OCI-LY7 (cell line): ENCODE results near the gene THUMPD3. TPM values are rescaled to one million over a fixed set of nuclear protein-coding genes. Genes with fewer than 3 reads are reported as not detected.

ENCODE experiments used
- BruUV-seq: library from RNA; stranded (reverse); fragments of 400-500 nt; replicated peaks from 2 replicates; lab custom pipeline; 2021; lab: Mats Ljungman, UMichigan
- CTCF ChIA-PET: fragments of 300-600 bp; sonication (Branson Sonifier 250); formaldehyde crosslinking; loops from one replicate; lab custom pipeline; 2022; ENCODE audit warnings: antibody characterized with exemption; ENCODE audit not compliant: unreplicated experiment; lab: Charles Lee
- POLR2A ChIA-PET: fragments of 300-600 bp; sonication (Branson Sonifier 250); formaldehyde crosslinking; loops from one replicate; lab custom pipeline; 2022; ENCODE audit warnings: antibody characterized with exemption; lab: Charles Lee
- DNase-seq: peaks from one replicate; pipeline ENCODE4 v3.0.0-alpha.2; 2015; ENCODE audit warnings: low spot score
- H2AFZ ChIP-seq: fragments of 200-600 bp; sonication (generic), shearing (Covaris generic); 2 replicates; pipeline ENCODE4 v1.6.1; 2014; ENCODE audit warnings: mild to moderate bottlenecking, antibody characterized with exemption, low read length, moderate library complexity
- H3K27ac ChIP-seq: fragments of 200-600 bp; sonication (generic); 2 replicates; pipeline ENCODE4 v1.5.1; 2014; ENCODE audit warnings: mixed run types, low read depth, mild to moderate bottlenecking, moderate library complexity, low read length, inconsistent platforms; ENCODE audit not compliant: poor library complexity, severe bottlenecking
- H3K36me3 ChIP-seq: fragments of 200-600 bp; sonication (generic); 2 replicates; pipeline ENCODE4 v1.6.1; 2014; ENCODE audit warnings: mild to moderate bottlenecking, antibody characterized with exemption, low read length, moderate library complexity, mixed read lengths; ENCODE audit not compliant: insufficient read depth
- H3K4me1 ChIP-seq: fragments of 200-600 bp; sonication (generic); 2 replicates; pipeline ENCODE4 v1.5.1; 2014; ENCODE audit warnings: mild to moderate bottlenecking, low read length; ENCODE audit not compliant: insufficient read depth, poor library complexity, severe bottlenecking
- H3K4me2 ChIP-seq: fragments of 200-600 bp; sonication (generic); 2 replicates; pipeline ENCODE4 v1.6.1; 2014; ENCODE audit warnings: mild to moderate bottlenecking, low read length
- H3K4me3 ChIP-seq: fragments of 200-600 bp; sonication (generic); 2 replicates; pipeline ENCODE4 v1.5.1; 2014; ENCODE audit warnings: mild to moderate bottlenecking, low read depth, low read length; ENCODE audit not compliant: poor library complexity, severe bottlenecking
- H3K79me2 ChIP-seq: fragments of 200-600 bp; sonication (generic); 2 replicates; pipeline ENCODE4 v1.6.1; 2016; ENCODE audit warnings: low read depth, mild to moderate bottlenecking, low read length, moderate library complexity, mixed read lengths; ENCODE audit not compliant: insufficient read depth
- H3K9me2 ChIP-seq: fragments of 200-600 bp; sonication (generic); 2 replicates; pipeline ENCODE4 v1.6.1; 2016; ENCODE audit warnings: mild to moderate bottlenecking, low read length, mixed read lengths; ENCODE audit not compliant: insufficient read depth
- H3K9me3 ChIP-seq: fragments of 200-600 bp; sonication (generic); 2 replicates; pipeline ENCODE4 v1.6.1; 2014; ENCODE audit warnings: mild to moderate bottlenecking, mixed run types, low read length, mixed read lengths
- H4K20me1 ChIP-seq: fragments of 200-600 bp; sonication (generic); 2 replicates; pipeline ENCODE4 v1.6.1; 2014; ENCODE audit warnings: mild to moderate bottlenecking, antibody characterized with exemption, low read length, moderate library complexity, mixed read lengths; ENCODE audit not compliant: insufficient read depth
- EZH2phosphoT487 ChIP-seq: fragments of 200-600 bp; sonication (generic); IDR thresholded peaks from 2 replicates; pipeline ENCODE4 v1.6.1; 2018; ENCODE audit warnings: low read depth, borderline replicate concordance, mild to moderate bottlenecking, mixed run types, antibody characterized with exemption, low read length, moderate library complexity, mixed read lengths
- intact Hi-C: fragments of 100-400 bp; cut with micrococcal nuclease; formaldehyde crosslinking; loops from one replicate; pipeline ENCODE4 v1.10.0; 2022; ENCODE audit not compliant: unreplicated experiment
- total RNA-seq, 2 experiments: library from RNA; depleted of rRNA in 1 of 2; stranded (reverse); fragments of >200 nt in 1 of 2; shearing (Covaris generic) in 1 of 2; gene quantifications; 2 replicates each; pipeline ENCODE4 v1.2.3, GENCODE V29; 2014 to 2022
- TF ChIP-seq, protein P1 (sequence below): fragments of 200-600 bp; sonication (generic); conservative IDR thresholded peaks from 2 replicates; pipeline ENCODE4 v1.5.1; 2014; ENCODE audit warnings: mild to moderate bottlenecking, antibody characterized with exemption, low read length, moderate library complexity, mixed read lengths

THUMPD3 gene
- total RNA-seq, 2 experiments from 2014 or later, result 12.4 to 58.8 TPM

DNA sequence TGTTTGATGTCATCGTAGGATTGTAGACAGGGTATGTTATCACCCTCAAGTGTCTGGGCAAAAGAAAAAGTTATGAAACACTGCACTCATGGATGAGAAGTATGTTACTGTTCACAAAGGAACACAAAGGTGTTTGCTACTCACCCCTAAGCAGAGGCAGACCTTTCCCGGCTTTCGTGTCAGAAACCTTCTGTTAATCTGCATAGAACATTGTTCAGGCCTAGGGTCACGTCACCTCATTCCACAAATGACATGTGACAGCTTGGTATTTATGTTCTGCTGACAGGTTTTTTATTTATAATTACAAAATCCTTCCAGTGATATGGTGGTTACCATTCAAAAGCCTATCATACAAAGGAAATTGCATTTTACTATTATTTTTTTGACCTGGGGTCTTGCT lies 16.5 kb downstream of the THUMPD3 start:
- H4K20me1 ChIP-seq, result peaks cover 4% of the 10 kb centered on the region; the same call in 1 of the 2 replicates
- peaks cover 86% of the 10 kb centered on the region for H3K36me3 ChIP-seq
- POLR2A ChIA-PET, result interaction anchor here (0.7 to 1.0 kb wide), 2 partner anchors 13 to 15 kb away, joined by 3 read pairs; no protein-coding TSS in a partner anchor
- no peaks in the 10 kb centered on the region for H3K79me2 ChIP-seq
- no peak for TF ChIP-seq EZH2phosphoT487
- TF ChIP-seq, protein P1, sequence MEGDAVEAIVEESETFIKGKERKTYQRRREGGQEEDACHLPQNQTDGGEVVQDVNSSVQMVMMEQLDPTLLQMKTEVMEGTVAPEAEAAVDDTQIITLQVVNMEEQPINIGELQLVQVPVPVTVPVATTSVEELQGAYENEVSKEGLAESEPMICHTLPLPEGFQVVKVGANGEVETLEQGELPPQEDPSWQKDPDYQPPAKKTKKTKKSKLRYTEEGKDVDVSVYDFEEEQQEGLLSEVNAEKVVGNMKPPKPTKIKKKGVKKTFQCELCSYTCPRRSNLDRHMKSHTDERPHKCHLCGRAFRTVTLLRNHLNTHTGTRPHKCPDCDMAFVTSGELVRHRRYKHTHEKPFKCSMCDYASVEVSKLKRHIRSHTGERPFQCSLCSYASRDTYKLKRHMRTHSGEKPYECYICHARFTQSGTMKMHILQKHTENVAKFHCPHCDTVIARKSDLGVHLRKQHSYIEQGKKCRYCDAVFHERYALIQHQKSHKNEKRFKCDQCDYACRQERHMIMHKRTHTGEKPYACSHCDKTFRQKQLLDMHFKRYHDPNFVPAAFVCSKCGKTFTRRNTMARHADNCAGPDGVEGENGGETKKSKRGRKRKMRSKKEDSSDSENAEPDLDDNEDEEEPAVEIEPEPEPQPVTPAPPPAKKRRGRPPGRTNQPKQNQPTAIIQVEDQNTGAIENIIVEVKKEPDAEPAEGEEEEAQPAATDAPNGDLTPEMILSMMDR, result no peak
- intact Hi-C loops, result no loop called here
- no peaks in the 10 kb centered on the region for H3K9me2 ChIP-seq
- BruUV-seq, result no TSS peak
- DNase-seq, result no peak
- CTCF ChIA-PET, result no interaction called here
- H2AFZ ChIP-seq, result no peak overlapping the region
- no peaks in the 10 kb centered on the region for H3K9me3 ChIP-seq
- no peak overlapping the region for H3K4me2 ChIP-seq
- H3K4me3 ChIP-seq, result no peak overlapping the region
- no peak overlapping the region for H3K27ac ChIP-seq
- H3K4me1 ChIP-seq, result no peaks in the 10 kb centered on the region

DNA sequence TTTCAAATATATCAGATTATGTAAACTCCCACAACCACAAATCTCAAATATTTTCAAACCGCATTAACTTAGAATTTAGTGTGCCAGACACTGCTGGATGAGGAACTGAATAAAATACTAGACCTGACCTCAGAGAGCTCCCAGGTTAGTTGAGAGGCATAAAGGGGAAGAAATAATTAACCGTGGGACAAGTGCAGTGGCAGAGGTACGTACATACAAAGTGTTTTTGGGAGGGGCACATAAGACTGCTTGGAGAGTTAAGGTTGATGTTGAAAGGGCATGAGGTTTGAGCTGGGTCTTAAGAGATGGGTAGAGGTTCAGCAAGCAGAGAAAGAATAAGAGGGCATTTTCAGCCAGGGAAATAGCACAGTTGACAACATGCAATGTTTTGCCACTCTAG lies 17.2 kb downstream of the THUMPD3 start:
- Histone ChIP-seq H3K4me1 (no peaks in the 10 kb centered on the region), H3K27ac (no peak overlapping the region), H3K4me3 (no peak overlapping the region), H4K20me1 (peaks cover 4% of the 10 kb centered on the region; the same call in 1 of the 2 replicates), H3K79me2 (no peaks in the 10 kb centered on the region), H3K36me3 (peaks cover 86% of the 10 kb centered on the region), H3K9me3 (no peaks in the 10 kb centered on the region), H3K4me2 (no peak overlapping the region), H3K9me2 (no peaks in the 10 kb centered on the region), H2AFZ (no peak overlapping the region)
- TF ChIP-seq, protein P1, result no peak
- TF ChIP-seq EZH2phosphoT487, result no peak
- no TSS peak for BruUV-seq
- no peak for DNase-seq
- CTCF ChIA-PET, result no interaction called here
- intact Hi-C loops, result no loop called here
- POLR2A ChIA-PET, result interaction anchor here (0.7 to 1.0 kb wide), 2 partner anchors 13 to 14 kb away, joined by 3 read pairs; no protein-coding TSS in a partner anchor

DNA sequence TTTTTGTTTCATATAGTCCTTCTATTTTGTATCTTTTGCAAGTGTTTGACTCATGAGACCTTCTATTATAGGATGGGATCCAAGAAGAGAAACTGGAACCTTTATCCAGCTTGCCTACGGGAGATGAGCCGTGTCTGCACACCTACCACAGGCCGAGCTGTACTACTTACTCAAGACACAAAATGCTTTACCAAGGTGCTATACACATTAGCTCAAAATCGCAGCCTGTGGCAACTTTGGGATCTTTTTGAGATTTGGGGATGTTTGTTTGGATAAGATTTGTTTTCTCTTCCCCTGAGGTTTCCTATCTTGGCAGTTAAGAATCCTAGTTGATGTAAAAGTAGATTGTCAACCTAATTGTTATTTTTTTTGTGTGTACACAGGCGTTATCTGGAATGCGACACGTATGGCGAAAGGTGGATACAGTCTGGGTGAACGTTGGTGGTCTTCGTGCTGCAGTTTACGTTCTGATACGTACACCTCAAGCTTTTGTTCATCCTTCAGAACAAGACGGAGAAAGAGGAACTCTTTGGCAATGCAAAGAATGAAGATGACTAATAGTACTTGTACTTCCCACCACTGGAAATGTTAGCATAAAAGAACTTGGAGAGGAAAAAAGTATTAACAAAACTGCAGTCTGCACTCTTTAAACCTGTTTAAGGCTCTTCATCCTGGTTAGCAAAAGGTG lies 21.4 kb downstream of the THUMPD3 start:
- H3K36me3 ChIP-seq, result peaks cover 91% of the 10 kb centered on the region
- intact Hi-C loops, result no loop called here

More for the DNA sequence above, 21.4 kb downstream of the THUMPD3 start:
- Histone ChIP-seq H3K4me2 (no peak overlapping the region), H4K20me1 (peaks cover 14% of the 10 kb centered on the region; the same call in 1 of the 2 replicates), H2AFZ (no peak overlapping the region), H3K9me2 (no peaks in the 10 kb centered on the region), H3K79me2 (peaks cover 12% of the 10 kb centered on the region; the same call in 1 of the 2 replicates), H3K27ac (no peak overlapping the region), H3K9me3 (no peaks in the 10 kb centered on the region), H3K4me3 (no peak overlapping the region), H3K4me1 (no peaks in the 10 kb centered on the region)
- CTCF ChIA-PET, result no interaction called here
- POLR2A ChIA-PET, result interaction anchor here (0.6 to 2.1 kb wide), 5 partner anchors 9 to 416 kb away, joined by 3 to 8 read pairs (median 4); no protein-coding TSS in a partner anchor
- TF ChIP-seq, protein P1, result no peak
- TF ChIP-seq EZH2phosphoT487, result no peak
- DNase-seq, result no peak
- BruUV-seq, result no TSS peak
